ENCODE data around the gene GAPDHS.

DNA sequence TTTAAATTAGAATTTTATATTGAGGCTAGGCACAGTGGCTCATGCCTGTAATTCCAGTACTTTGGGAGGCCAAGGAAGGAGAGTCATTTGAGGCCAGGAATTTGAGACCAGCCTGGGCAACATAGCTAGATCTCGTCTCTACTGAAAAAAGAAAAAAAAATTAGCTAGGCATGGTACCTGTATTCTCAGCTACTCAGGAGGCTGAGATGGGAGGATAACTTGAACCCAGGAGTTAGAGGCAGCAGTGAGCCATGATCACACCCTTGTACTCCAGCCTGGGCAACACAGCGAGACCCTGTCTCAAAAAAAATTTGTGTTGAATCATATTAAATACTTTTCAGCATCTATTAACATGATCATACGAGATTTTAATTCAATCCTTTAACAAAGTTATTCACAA lies 57.6 kb downstream of the GAPDHS start:
- TF ChIP-seq, protein P1, sequence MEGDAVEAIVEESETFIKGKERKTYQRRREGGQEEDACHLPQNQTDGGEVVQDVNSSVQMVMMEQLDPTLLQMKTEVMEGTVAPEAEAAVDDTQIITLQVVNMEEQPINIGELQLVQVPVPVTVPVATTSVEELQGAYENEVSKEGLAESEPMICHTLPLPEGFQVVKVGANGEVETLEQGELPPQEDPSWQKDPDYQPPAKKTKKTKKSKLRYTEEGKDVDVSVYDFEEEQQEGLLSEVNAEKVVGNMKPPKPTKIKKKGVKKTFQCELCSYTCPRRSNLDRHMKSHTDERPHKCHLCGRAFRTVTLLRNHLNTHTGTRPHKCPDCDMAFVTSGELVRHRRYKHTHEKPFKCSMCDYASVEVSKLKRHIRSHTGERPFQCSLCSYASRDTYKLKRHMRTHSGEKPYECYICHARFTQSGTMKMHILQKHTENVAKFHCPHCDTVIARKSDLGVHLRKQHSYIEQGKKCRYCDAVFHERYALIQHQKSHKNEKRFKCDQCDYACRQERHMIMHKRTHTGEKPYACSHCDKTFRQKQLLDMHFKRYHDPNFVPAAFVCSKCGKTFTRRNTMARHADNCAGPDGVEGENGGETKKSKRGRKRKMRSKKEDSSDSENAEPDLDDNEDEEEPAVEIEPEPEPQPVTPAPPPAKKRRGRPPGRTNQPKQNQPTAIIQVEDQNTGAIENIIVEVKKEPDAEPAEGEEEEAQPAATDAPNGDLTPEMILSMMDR (IDR thresholded peaks at IDR 0.05; ENCODE audit: insufficient read depth, low read depth, low read length) = no peak
- no peak for TF ChIP-seq EZH2 (IDR thresholded peaks at IDR 0.05; ENCODE audit: insufficient read depth, low read length)

Measured in astrocyte (in vitro differentiated cells and primary cell).